ENCODE measurements around the gene WDR36. TPM values are rescaled to one million over a fixed set of nuclear protein-coding genes. Genes with fewer than 3 reads are reported as not detected.

Gene WDR36
- total RNA-seq, 4 donors from 2014 or later: 3.6 to 16.2 (median 8.3) TPM

DNA sequence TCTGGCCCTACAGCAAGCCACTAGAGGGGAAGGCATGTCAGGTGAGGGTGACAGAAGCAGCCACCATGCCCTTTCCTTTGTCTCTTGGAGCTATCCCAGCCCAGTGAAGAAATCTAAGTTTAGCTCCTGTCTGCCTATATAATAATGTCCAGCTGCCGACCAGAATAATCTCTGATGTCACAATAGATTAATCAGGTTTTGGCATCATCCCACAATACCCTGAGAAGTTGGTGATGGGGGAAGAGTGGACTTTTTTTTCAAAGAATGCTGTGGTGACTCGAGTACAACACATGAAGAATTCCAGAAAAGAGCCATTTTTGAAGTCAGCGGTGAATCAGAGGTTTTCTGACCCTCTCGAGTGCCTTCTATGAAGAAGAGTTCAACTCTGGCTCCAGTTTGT lies 22.3 kb upstream of the WDR36 start:
- DNase-seq: no peak
- TF ChIP-seq POLR2A (IDR thresholded peaks at IDR 0.05) (no peak), EP300 (IDR thresholded peaks at IDR 0.05; ENCODE audit: low read depth) (no peak), POLR2AphosphoS5 (IDR thresholded peaks at IDR 0.05) (no peak)
- TF ChIP-seq, protein P1, sequence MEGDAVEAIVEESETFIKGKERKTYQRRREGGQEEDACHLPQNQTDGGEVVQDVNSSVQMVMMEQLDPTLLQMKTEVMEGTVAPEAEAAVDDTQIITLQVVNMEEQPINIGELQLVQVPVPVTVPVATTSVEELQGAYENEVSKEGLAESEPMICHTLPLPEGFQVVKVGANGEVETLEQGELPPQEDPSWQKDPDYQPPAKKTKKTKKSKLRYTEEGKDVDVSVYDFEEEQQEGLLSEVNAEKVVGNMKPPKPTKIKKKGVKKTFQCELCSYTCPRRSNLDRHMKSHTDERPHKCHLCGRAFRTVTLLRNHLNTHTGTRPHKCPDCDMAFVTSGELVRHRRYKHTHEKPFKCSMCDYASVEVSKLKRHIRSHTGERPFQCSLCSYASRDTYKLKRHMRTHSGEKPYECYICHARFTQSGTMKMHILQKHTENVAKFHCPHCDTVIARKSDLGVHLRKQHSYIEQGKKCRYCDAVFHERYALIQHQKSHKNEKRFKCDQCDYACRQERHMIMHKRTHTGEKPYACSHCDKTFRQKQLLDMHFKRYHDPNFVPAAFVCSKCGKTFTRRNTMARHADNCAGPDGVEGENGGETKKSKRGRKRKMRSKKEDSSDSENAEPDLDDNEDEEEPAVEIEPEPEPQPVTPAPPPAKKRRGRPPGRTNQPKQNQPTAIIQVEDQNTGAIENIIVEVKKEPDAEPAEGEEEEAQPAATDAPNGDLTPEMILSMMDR (IDR thresholded peaks at IDR 0.05): no peak
- Histone ChIP-seq H3K4me3 (no peak overlapping the region), H3K4me1 (peaks cover 0 to 26% (median 8%) of the 10 kb centered on the region in 4 donors), H3K27me3 (peaks cover 80% of the 10 kb centered on the region), H3K36me3 (no peaks in the 10 kb centered on the region), H3K9me3 (no peaks in the 10 kb centered on the region), H3K27ac (no peak overlapping the region)
- intact Hi-C loops (cut with DNase I; ENCODE audit: low total_unique reads): no loop called here
- WGBS, 2 donors (ENCODE audit: low coverage in 1 of 2): 20 to 48% methylated on average over 1 to 4 of the region's 4 CpGs
- in situ Hi-C loops (cut with MboI; ENCODE audit: low pct_ligation_motif_present in 1 of 4, low pct_unique_long_range_greater_than_20kb in 1 of 4, low sequenced_read_pairs in 3 of 4): loop anchor here in 3 of 4 donors (25.0 kb wide), 1 partner anchor 308 kb away; no protein-coding TSS in a partner anchor

DNA sequence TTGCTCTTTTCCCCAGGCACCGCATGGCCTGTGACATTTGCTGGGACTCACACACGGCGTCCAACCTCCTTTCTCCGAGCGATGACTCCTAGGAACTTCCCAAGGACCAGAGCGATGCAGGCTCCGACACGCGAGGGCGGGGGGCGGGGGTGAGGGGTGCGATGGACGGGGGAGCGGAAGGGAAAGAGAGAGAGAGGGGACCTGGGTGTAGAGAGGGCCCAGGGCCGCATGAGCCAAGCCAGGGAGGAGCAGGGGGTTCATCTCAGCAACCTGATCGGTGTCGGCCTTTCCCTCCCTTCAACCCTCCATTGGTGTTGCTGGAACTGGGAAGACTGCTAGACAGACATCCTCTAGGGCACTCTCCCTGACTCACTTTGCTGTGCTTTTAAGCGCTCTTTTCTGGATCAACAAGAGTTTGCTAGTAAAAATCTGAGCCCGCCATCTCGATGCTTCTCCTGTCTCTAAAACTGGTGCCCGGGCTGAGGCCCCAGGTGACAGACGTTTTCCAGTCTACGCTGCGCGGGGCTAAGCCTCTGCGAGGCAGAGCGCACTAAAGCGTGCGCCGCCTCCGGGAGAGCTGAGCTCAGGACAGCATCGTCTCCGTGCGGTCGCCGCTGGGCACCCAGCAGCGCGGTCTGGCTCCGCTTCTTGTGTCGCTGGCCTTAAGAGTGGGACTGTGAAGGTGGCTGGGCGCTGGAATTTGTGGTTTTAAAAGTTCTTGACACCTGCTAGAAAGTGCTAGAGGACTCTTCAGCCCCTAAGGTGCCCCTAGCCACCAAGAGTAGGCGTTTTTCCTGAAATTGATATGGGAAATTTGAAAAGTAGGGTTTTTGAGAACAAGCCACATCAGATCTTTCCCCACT lies 21.6 kb upstream of the WDR36 start:
- H3K9me3 ChIP-seq: no peaks in the 10 kb centered on the region
- peak overlapping the region in 1 of 4 donors; percentile 28 for H3K4me3 ChIP-seq
- DNase-seq: no peak
- no peak overlapping the region for H3K27ac ChIP-seq
- intact Hi-C loops (cut with DNase I; ENCODE audit: low total_unique reads) (no loop called here), in situ Hi-C loops (cut with MboI; ENCODE audit: low pct_ligation_motif_present in 1 of 4, low pct_unique_long_range_greater_than_20kb in 1 of 4, low sequenced_read_pairs in 3 of 4) (loop anchor here in 3 of 4 donors (25.0 kb wide), 1 partner anchor 308 kb away; no protein-coding TSS in a partner anchor)
- H3K27me3 ChIP-seq: peaks cover 83% of the 10 kb centered on the region
- no peaks in the 10 kb centered on the region for H3K36me3 ChIP-seq
- no peak for TF ChIP-seq POLR2AphosphoS5 (IDR thresholded peaks at IDR 0.05)
- TF ChIP-seq EP300 (IDR thresholded peaks at IDR 0.05; ENCODE audit: low read depth): no peak
- TF ChIP-seq POLR2A (IDR thresholded peaks at IDR 0.05): no peak
- TF ChIP-seq, protein P1 (IDR thresholded peaks at IDR 0.05): no peak
- WGBS, 2 donors (ENCODE audit: low coverage in 1 of 2): 24 to 40% methylated on average over 1 to 40 of the region's 42 CpGs
- H3K4me1 ChIP-seq: peaks cover 0 to 26% (median 8%) of the 10 kb centered on the region in 4 donors

DNA sequence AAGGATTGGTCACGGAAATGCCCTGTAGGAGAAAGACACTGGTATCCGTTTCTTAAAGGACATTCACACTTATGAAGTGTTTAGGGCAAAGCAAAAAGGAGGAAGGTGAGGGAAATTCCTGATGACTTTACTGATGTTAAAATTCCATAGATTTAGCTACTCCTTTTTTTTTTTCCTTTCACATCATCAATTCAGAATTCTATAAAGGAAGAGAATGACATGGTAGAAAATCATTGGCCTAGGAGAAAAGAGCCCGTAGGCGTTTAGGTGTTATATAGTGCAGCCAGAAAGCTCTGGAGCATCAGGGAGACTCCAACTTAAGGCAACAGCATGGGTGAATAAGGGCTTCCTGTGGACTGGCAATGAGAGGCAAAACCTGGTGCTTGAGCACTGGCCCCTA lies 20.7 kb upstream of the WDR36 start, which contains the start of gene TSLP:
TSS of gene TSLP (plus strand) at position 301 of the 400 bp plus-strand sequence. CDS start 178 bp downstream, outside the sequence.
- Histone ChIP-seq H3K4me3 (peak within 1 kb of the TSS in 1 of 4 donors; percentile 28), H3K27ac (no peak within 1 kb of the TSS), H3K36me3 (no peaks in the 10 kb centered on the region), H3K27me3 (peaks cover 81% of the 10 kb centered on the region), H3K4me1 (peaks cover 0 to 26% (median 8%) of the 10 kb centered on the region in 4 donors), H3K9me3 (no peaks in the 10 kb centered on the region)
- WGBS, 2 donors (ENCODE audit: low coverage in 1 of 2): 81% methylated on average over 4 of the region's 4 CpGs
- intact Hi-C loops (cut with DNase I; ENCODE audit: low total_unique reads): no loop called here
- in situ Hi-C loops (cut with MboI; ENCODE audit: low pct_ligation_motif_present in 1 of 4, low pct_unique_long_range_greater_than_20kb in 1 of 4, low sequenced_read_pairs in 3 of 4): loop anchor here in 3 of 4 donors (25.0 kb wide), 1 partner anchor 309 kb away; no protein-coding TSS in a partner anchor
- no peak for DNase-seq
- no peak for TF ChIP-seq POLR2A (IDR thresholded peaks at IDR 0.05)
- TF ChIP-seq, protein P1 (IDR thresholded peaks at IDR 0.05): no peak
- TF ChIP-seq EP300 (IDR thresholded peaks at IDR 0.05; ENCODE audit: low read depth): no peak
- TF ChIP-seq POLR2AphosphoS5 (IDR thresholded peaks at IDR 0.05): no peak

DNA sequence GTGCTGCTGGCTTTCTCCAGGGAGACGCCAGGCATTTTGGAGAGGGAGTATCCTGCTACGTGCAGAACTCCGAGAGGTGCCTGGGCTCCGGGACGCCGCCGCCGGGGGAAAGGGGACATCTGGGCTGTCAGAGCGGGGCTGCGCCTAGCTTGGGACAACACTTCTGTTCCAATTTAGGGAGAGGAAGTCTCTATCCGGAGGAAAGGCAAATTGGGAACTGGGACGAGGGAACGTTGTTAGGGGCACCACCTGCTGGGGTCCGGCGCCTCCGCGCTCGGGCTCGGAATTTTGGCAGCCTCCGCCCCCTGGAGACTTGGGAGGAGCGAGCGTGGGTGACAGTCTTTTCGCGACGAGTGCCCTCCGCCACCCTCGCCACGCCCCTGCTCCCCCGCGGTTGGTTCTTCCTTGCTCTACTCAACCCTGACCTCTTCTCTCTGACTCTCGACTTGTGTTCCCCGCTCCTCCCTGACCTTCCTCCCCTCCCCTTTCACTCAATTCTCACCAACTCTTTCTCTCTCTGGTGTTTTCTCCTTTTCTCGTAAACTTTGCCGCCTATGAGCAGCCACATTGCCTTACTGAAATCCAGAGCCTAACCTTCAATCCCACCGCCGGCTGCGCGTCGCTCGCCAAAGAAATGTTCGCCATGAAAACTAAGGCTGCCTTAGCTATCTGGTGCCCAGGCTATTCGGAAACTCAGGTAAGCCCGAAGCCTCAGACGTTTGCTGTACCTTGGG lies 19.0 kb upstream of the WDR36 start:
- DNase-seq: peak; percentile 61
- no peaks in the 10 kb centered on the region for H3K36me3 ChIP-seq
- peaks cover 66% of the 10 kb centered on the region for H3K27me3 ChIP-seq
- intact Hi-C loops (cut with DNase I; ENCODE audit: low total_unique reads) (no loop called here), in situ Hi-C loops (cut with MboI; ENCODE audit: low pct_ligation_motif_present in 1 of 4, low pct_unique_long_range_greater_than_20kb in 1 of 4, low sequenced_read_pairs in 3 of 4) (loop anchor here in 3 of 4 donors (25.0 kb wide), 1 partner anchor 311 kb away; no protein-coding TSS in a partner anchor)
- peak overlapping the region in 2 of 4 donors; percentile 32 to 37 for H3K27ac ChIP-seq
- peak overlapping the region; percentile 5 to 65 (median 39) for H3K4me3 ChIP-seq
- TF ChIP-seq POLR2AphosphoS5 (IDR thresholded peaks at IDR 0.05): no peak
- TF ChIP-seq EP300 (IDR thresholded peaks at IDR 0.05; ENCODE audit: low read depth): no peak
- no peak for TF ChIP-seq POLR2A (IDR thresholded peaks at IDR 0.05)
- TF ChIP-seq, protein P1 (IDR thresholded peaks at IDR 0.05): no peak
- WGBS, 2 donors (ENCODE audit: low coverage in 1 of 2): 1 to 2% methylated on average over 23 to 44 of the region's 44 CpGs
- H3K9me3 ChIP-seq: no peaks in the 10 kb centered on the region
- peaks cover 0 to 26% (median 8%) of the 10 kb centered on the region in 4 donors for H3K4me1 ChIP-seq
